ENCODE results near the gene EDIL3.

EDIL3 gene

DNA sequence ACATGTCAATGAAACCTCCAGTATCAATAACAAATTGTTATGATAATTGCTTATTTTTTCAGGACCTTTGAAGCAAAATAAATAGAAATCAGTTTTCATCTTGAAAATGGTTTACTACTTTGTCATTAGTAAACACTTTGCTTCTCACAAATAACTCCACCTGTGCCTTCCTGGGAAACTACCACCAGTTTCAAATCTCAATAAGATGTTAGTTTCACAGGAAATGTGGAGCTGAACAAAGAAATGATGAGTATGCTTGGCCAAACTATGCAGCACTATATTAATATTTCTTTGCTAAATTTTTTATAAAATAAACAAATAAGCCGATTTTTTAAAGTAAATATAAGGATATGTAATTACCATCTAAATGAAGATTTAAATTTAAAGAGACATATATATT, 442.5 kb downstream of the EDIL3 start:
- no peak for DNase-seq

GRCh38 chr5:83937837-83938236, 446.8 kb downstream of the EDIL3 start:
- no peak for DNase-seq

GRCh38 chr5:83931969-83932368, 452.7 kb downstream of the EDIL3 start:
- no peak for DNase-seq

DNA sequence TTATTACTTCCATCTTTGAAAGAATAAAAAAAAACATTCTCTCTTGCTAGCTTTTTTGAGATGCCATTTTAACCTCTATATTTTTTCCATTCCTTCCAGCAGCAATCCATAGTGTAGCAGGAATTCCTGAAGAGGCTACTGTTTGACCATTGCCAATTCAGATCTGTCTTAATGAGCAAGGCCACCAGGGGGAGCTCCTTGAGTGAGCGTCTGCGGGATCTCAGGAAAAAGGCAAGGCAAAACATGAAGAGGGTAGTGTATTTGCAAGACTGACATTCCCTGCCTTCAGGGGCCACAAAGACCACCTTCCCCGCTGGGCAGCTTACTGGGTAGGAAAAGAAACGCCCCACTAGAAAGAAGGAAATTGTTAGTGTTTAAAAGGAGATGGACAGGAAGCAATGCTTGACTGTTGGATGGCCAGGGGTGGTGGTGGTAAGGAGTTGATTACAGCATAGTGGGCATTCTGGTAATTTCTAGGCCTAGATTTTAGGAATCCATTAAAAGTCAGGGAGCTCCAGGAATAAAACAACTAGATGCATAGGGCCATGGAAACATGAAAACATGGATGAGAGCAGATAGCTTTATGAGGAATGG, 457.4 kb downstream of the EDIL3 start:
- DNase-seq = peak; percentile 1

- DNase-seq = no peak
These were observed 458.7 kb downstream of the EDIL3 start for GRCh38 chr5:83925955-83926337.

DNA sequence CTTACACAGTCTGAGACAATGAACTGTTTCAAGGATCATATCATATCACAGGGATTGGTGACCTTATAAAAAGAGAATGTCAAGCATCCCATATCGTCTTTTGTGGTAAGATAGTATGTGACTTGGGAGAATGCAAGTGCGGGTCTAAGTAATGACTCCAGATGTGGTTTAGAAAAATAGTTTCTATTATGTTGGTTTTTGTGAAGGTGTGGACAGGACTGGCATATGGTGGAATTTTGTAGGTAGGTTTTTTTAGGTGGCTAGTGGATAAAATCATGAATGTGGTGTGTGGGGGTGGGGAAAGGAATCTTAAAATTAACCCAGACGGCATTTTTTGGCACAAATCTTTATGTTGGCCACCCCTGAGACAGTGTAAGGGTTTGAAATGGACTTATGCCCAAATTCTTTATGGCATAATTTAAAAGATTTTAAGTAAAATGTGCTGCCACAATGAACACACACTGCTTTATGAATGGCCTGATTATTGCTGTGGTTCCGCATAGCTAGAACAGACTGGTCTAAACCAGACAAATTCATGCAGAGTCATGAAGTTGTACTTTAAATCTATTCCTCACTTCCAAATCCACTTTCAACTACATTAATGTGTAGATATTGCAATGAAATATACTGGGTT, 459.2 kb downstream of the EDIL3 start:
- no peak for DNase-seq

- DNase-seq = no peak
These were observed 459.8 kb downstream of the EDIL3 start for GRCh38 chr5:83924891-83925290.

GRCh38 chr5:83924171-83924570, 460.5 kb downstream of the EDIL3 start:
- no peak for DNase-seq

DNA sequence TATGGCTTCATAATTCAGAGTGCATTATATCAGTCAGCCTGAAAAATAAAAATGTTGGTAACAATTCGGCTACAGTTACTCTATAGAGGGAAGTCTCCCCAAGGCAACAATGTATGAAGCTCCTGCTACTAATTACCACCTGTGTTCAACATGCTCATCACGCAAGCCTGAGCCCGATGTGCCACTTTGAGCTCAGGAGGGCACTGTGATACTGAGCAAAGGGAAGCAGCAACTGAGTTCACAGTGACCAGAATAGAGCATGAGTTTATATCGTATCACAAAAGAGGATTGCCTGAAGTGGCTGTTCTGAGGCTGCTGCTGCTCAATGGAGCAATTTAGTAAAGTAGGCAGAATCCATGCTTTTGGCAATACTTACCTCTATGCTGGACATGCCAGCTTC, 462.0 kb downstream of the EDIL3 start:
- DNase-seq = no peak

- no peak for DNase-seq
These were observed 462.9 kb downstream of the EDIL3 start for GRCh38 chr5:83921666-83922193.

DNA sequence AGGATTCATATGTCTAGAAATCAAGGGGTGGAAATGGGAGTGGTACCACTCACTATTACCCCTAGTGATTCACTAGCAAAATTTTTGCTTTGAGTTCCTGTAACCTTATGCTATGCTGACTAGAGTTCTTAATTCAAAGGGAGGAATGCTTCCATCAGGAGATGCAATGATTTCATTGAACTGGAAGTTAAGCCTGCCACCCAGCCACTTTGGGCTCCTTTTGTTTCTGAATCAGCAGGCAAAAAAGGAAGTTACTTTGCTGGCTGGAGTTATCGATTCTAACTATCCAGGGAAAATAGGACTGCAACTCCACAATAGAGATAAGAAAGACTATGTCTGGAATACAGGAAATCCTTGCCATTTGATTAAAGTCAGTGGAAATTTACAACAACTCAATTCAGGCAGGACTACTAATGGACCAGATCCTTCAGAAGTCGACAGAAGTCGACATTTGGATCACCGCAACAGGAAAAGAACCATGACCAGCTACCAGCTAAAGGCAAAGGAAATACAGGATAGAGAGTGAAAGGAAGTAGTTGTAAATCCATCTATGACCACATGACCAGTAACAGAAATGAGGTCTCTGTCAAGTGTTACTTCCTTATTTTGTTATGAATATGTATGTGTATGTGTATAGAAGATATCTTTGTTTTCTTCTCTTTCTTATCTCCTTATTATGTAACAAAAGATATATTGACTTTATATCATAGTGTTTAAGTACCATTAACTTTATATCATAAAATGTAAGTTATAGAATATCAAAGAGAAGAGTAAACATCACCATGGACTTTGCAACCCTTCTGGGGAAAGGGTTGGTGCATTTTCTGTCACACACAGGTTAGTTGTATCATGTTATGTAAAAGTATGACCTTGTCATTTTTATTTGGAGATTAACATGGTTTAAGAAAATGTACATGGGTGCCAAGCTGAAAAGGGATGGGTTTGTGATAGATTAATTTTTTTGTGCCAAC, 465.3 kb downstream of the EDIL3 start:
- no peak for DNase-seq

GRCh38 chr5:83917261-83917908, 467.3 kb downstream of the EDIL3 start:
- no peak for DNase-seq

GRCh38 chr5:83914662-83915418, 469.8 kb downstream of the EDIL3 start:
- DNase-seq = no peak

GRCh38 chr5:83914199-83914598, 470.5 kb downstream of the EDIL3 start:
- DNase-seq = no peak

- DNase-seq = no peak
These were observed 471.1 kb downstream of the EDIL3 start for GRCh38 chr5:83913593-83913992.

GRCh38 chr5:83911367-83911919, 473.2 kb downstream of the EDIL3 start:
- DNase-seq = no peak

DNA sequence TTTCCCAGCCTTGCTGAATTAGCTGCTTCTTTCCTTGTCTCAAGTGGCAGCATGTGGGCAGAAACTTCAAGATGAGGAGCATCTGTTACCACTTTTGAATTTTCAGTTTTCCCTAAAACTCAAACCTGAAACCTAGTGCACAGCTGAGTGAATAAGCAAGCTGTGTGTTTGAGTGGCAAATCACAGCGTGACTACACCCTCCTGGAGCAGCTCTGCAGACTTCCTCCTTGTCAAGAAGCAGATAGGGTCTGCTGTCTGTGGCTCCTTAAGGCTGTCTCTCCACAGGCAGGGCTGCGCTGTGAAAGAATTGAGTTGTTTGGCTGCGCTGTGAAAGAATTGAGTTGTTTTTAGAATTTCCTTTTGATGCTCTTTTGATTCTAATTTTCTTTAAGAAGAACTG, 484.4 kb downstream of the EDIL3 start:
- DNase-seq = no peak

DNA sequence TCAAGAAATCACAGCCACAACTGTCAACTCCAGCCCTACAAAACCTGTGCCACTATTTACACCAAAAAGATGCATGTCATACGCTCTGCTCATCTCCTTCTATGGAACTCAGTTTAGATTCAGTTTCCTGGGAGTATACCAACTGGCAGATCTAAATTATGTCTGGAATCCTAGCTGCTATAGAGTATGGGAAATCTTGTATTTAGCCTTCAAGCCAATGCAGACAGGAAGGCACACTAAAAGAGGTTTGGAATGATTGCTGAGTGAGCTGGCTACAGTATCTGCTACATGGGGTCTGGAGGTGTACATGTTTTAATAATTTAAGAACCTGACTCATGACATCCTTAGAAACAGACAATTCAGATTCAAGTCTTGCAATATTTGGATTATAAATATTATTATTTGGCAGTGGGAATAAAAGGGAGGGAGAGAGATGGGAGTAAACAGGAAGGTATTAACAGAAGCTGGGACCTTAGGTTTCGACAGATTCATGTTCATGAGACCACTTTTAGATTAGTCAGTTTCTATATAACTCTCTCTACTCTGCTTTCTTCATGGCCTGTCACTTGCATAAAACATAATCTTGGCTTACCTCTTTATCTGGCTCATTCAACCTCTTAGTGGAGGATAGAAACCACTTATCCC, 485.2 kb downstream of the EDIL3 start:
- no peak for DNase-seq

DNA sequence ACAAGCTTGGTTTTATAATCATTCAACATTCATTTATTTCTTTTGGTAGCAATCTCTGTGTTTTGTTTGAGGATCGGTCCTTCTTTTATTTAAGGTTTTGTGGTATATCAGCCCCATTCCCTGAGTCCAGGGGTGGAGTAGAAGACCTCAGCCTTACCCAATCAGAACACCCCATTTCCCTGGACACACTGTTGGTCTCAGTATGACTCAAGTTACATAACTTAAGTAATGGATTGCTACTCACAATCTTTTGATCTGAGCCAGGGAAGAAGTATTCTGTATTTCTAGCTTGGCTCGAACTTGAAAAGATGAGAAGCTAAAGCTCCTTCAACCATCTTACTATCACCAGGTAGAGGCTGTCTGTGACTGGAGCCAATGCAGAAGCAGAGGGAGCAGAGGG, 488.8 kb downstream of the EDIL3 start:
- no peak for DNase-seq

- no peak for DNase-seq
These were observed 493.4 kb downstream of the EDIL3 start for GRCh38 chr5:83891261-83891660.

Measured in NCI-H1930 (cell line).